GM18858 (cell line): ENCODE measurements around the gene HYPK.
"Not testable (repeated sequence)": the region's sequence is repeated elsewhere in the genome, so short reads cannot be mapped to it uniquely, and the experiment has no call there.

Experiments used
- ATAC-seq: cut with Tn5 transposase; IDR thresholded peaks from one replicate; pipeline ENCODE4 v1.9.1; 2021; ENCODE audit not compliant: unreplicated experiment

Gene HYPK

DNA sequence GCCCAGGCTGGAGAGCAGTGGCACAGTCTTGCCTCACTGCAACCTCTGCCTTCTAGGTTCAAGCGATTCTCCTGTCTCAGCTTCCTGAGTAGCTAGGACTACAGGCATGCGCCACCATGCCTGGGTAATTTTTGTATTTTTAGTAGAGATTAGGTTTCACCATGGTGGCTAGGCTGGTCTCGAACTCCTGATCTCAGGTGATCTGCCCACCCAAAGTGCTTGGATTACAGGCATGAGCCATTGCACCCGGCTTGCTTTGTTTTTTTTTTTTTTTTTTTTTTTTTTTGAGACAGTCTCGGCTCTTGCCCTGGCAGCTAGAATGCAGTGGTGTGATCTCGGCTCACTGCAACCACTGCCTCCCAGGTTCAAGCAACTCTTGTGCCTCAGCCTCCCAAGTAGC, 32.1 kb downstream of the HYPK start:
- not testable (repeated sequence) for ATAC-seq

DNA sequence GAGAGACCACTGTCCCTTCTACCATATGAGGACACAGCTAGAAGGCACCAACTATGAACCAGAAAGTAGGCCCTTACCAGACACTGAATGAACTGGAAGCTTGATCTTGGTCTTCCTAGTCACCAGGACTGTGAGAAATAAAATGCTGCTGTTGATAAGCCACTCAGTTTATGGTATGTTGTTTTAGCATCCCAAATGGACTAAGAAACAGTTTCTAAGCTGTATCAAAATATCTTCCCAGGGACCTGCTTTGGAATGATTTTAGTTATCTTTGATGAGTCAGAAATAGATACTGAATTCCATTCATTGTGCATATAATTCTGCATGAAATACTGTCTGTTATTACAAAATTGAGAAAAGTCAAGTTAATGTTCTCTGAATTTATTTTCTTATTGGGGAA, 45.0 kb downstream of the HYPK start:
- no peak for ATAC-seq

DNA sequence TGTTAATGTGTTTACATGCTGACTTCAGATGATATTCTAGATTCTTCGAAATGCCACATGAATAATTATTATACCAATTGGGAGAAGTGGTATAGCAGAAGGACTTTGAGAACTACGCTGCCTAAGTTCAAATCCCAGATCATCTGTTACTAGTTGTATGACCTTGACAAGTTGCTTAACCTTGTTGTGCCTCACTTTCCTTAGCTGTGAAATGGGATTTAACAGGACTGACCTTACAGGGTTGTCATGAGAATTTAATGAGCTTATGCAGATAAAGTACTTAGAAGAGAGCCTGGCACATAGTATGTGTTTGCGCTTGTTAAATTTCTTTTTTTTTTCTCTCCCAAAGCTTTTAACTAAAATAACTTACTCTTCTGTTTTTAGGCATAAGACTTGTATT, 50.9 kb downstream of the HYPK start:
- ATAC-seq: no peak

DNA sequence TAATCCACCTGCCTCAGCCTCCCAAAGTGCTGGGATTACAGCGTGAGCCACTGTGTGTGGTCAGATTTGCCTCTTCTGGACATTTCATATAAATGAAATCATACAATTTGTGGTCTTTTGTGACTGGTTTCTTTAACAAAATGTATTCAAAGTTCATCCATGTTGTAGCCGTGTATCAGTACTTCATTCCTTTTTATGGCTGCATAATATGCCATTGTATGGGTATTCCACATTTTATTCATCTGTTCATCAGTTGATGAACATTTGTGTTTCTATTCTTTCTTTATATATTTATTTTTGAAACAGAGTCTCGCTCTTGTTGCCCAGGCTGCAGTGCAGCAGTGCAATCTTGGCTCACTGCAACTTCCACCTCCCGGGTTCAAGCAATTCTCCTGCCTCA, 52.2 kb downstream of the HYPK start:
- ATAC-seq: no peak
